Thoracic aorta (tissue), 2 donors: ENCODE data around the gene SPN. TPM values are rescaled to one million over a fixed set of nuclear protein-coding genes. Genes with fewer than 3 reads are reported as not detected.
A peak's percentile ranks its signal among the peaks of the same experiment; 100 is the strongest.
"Not testable (repeated sequence)": the region's sequence is repeated elsewhere in the genome, so short reads cannot be mapped to it uniquely, and the experiment has no call there.

Experiments used
- ATAC-seq: fragments of 150-250 bp; one replicate; pipeline ENCODE4 v1.8.0; 2017; ENCODE audit warnings: low read depth; ENCODE audit not compliant: insufficient number of reproducible peaks, low FRiP score
- DNase-seq: peaks from one replicate; pipeline ENCODE4 v3.0.0-alpha.2; 2020; ENCODE audit warnings: low spot score
- H3K27ac ChIP-seq, 2 donors: fragments of 200-600 bp; sonication (generic); 1 replicate in 1 of 2; 2 replicates in 1 of 2; pipeline ENCODE4 v1.5.1; 2016; ENCODE audit warnings: mild to moderate bottlenecking in 2 of 2, moderate library complexity in 2 of 2
- H3K27me3 ChIP-seq: fragments of 200-600 bp; sonication (generic); replicated peaks from 2 replicates; pipeline ENCODE4 v1.6.0; 2016; ENCODE audit warnings: mild to moderate bottlenecking; ENCODE audit not compliant: insufficient read depth
- H3K36me3 ChIP-seq: fragments of 200-600 bp; sonication (generic); one replicate; pipeline ENCODE4 v1.5.1; 2016
- H3K4me1 ChIP-seq, 2 donors: fragments of 200-600 bp; sonication (generic); 1 replicate in 1 of 2; 2 replicates in 1 of 2; pipeline versions ENCODE4 v1.5.1 to v1.6.0; 2016; ENCODE audit warnings: low read depth in 2 of 2, mild to moderate bottlenecking in 1 of 2; ENCODE audit not compliant: control insufficient read depth in 1 of 2
- H3K4me3 ChIP-seq: fragments of 200-600 bp; sonication (generic); 2 replicates; pipeline ENCODE4 v1.5.1; 2016; ENCODE audit warnings: mild to moderate bottlenecking
- H3K9me3 ChIP-seq: fragments of 200-600 bp; sonication (generic); 2 replicates; pipeline ENCODE4 v1.5.1; 2016
- CTCF ChIP-seq: fragments of 200-600 bp; sonication (generic); IDR thresholded peaks from one replicate; pipeline ENCODE4 v1.5.1; 2019; ENCODE audit warnings: antibody characterized with exemption
- total RNA-seq, 2 donors: library from RNA; depleted of rRNA; stranded (reverse); fragments of >200 nt; gene quantifications; one replicate each; pipeline versions ENCODE4 v1.1.0 to v1.2.3, GENCODE V29; 2016

The SPN gene
- total RNA-seq, 2 donors from 2014 or later = 1.1 to 10.2 TPM

- Histone ChIP-seq H3K4me3 (peak overlapping the region; percentile 44), H3K9me3 (no peaks in the 10 kb centered on the region), H3K36me3 (no peaks in the 10 kb centered on the region), H3K4me1 (peaks cover 0 to 7% of the 10 kb centered on the region in 2 donors), H3K27ac (peak overlapping the region; percentile 31 to 79), H3K27me3 (no peaks in the 10 kb centered on the region)
- DNase-seq (no peak), ATAC-seq (peak; percentile 55)
- no peak for TF ChIP-seq CTCF
Observed at GRCh38 chr16:29694384-29695195, 31.5 kb downstream of the SPN start.

DNA sequence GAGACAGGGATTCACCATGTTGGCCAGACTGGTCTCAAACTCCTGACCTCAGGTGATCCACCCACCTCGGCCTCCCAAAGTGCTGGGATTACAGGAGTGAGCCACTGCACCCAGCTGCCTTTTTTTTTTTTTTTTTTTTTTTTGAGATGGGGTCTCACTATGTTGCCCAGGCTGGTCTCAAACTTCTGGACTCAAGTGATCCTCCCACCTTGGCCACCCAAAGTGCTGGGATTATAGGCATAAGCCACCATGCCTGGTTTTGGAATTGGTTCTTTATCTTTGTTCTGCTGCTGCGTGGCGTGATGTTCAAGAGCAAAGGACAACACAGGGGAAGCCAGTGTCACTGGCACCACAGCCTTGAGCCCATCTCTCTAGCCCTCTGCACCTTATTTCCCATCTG lies 32.6 kb downstream of the SPN start:
- not testable (repeated sequence) for ATAC-seq, H3K4me3 ChIP-seq, H3K27ac ChIP-seq, H3K27me3 ChIP-seq, H3K36me3 ChIP-seq, DNase-seq, H3K9me3 ChIP-seq, H3K4me1 ChIP-seq

DNA sequence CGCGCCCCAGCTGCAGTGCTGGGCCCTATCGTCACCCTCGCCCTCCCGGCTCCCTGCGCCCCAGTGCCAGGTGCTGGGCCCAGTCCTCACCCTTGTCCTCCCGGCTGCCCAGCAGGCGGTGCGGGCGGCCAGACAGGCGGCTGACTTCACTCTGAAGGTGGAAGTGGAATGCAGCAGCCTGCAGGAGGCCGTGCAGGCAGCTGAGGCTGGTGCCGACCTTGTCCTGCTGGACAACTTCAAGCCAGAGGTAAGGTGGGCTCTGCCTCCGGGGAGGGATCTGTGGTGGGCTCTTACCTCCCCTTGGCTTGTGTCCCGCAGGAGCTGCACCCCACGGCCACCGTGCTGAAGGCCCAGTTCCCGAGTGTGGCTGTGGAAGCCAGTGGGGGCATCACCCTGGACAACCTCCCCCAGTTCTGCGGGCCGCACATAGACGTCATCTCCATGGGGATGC lies 33.9 kb downstream of the SPN start:
- no peak for ATAC-seq
- no peak overlapping the region for H3K4me3 ChIP-seq
- H3K36me3 ChIP-seq = no peaks in the 10 kb centered on the region
- TF ChIP-seq CTCF = no peak
- H3K27me3 ChIP-seq = no peaks in the 10 kb centered on the region
- DNase-seq = no peak
- no peak overlapping the region for H3K27ac ChIP-seq
- no peaks in the 10 kb centered on the region for H3K9me3 ChIP-seq
- peaks cover 0 to 7% of the 10 kb centered on the region in 2 donors for H3K4me1 ChIP-seq

GRCh38 chr16:29697391-29697790 lies 34.3 kb downstream of the SPN start:
- no peak for TF ChIP-seq CTCF
- H3K4me1 ChIP-seq = peaks cover 0 to 7% of the 10 kb centered on the region in 2 donors
- no peak overlapping the region for H3K4me3 ChIP-seq
- no peaks in the 10 kb centered on the region for H3K9me3 ChIP-seq
- no peaks in the 10 kb centered on the region for H3K27me3 ChIP-seq
- DNase-seq = no peak
- H3K27ac ChIP-seq = no peak overlapping the region
- no peak for ATAC-seq
- no peaks in the 10 kb centered on the region for H3K36me3 ChIP-seq

- ATAC-seq = no peak
- Histone ChIP-seq H3K36me3 (no peaks in the 10 kb centered on the region), H3K27me3 (no peaks in the 10 kb centered on the region), H3K4me3 (no peak overlapping the region), H3K9me3 (no peaks in the 10 kb centered on the region), H3K27ac (no peak overlapping the region), H3K4me1 (peaks cover 0 to 7% of the 10 kb centered on the region in 2 donors)
- no peak for TF ChIP-seq CTCF
- DNase-seq = no peak
Observed at GRCh38 chr16:29698042-29698441, 35.0 kb downstream of the SPN start.
